HG03521 (cell line): Measurements from ENCODE around the gene RBM39.
"Not testable (repeated sequence)": the region's sequence is repeated elsewhere in the genome, so short reads cannot be mapped to it uniquely, and the experiment has no call there.

Experiments
- ATAC-seq: cut with Tn5 transposase; IDR thresholded peaks from one replicate; pipeline ENCODE4 v1.9.1; 2021; ENCODE audit warnings: mild to moderate bottlenecking, moderate library complexity; ENCODE audit not compliant: unreplicated experiment

Gene RBM39

GRCh38 chr20:35757098-35757705 is 15.1 kb upstream of the RBM39 start:
- no peak for ATAC-seq

- no peak for ATAC-seq
Measured at GRCh38 chr20:35756404-35756803, 14.3 kb upstream of the RBM39 start.

GRCh38 chr20:35750611-35751010 is 8.6 kb upstream of the RBM39 start:
- no peak for ATAC-seq

GRCh38 chr20:35744492-35744841 is 2.4 kb upstream of the RBM39 start:
- not testable (repeated sequence) for ATAC-seq

GRCh38 chr20:35743693-35744491 is 1.8 kb upstream of the RBM39 start:
- ATAC-seq: no peak

- ATAC-seq: no peak
Measured at GRCh38 chr20:35742741-35743523, 872 bp upstream of the RBM39 start.

GRCh38 chr20:35739294-35740163 is 2.5 kb downstream of the RBM39 start:
- no peak for ATAC-seq

- ATAC-seq: no peak
Measured at GRCh38 chr20:35738410-35739179, 3.5 kb downstream of the RBM39 start.

GRCh38 chr20:35737865-35738333 is 4.2 kb downstream of the RBM39 start:
- no peak for ATAC-seq

- no peak for ATAC-seq
Measured at GRCh38 chr20:35735826-35736470, 6.1 kb downstream of the RBM39 start.

GRCh38 chr20:35734777-35735649 is 7.0 kb downstream of the RBM39 start:
- no peak for ATAC-seq

- no peak for ATAC-seq
Measured at GRCh38 chr20:35734374-35734773, 7.7 kb downstream of the RBM39 start.

- ATAC-seq: no peak
Measured at GRCh38 chr20:35732644-35732982, 9.4 kb downstream of the RBM39 start.

GRCh38 chr20:35731862-35732643 is 10.0 kb downstream of the RBM39 start:
- no peak for ATAC-seq

- ATAC-seq: no peak
Measured at GRCh38 chr20:35731469-35731788, 10.6 kb downstream of the RBM39 start.

GRCh38 chr20:35730583-35731468 is 11.2 kb downstream of the RBM39 start:
- ATAC-seq: no peak
